Measurements from ENCODE around the gene RRAD. TPM values are rescaled to one million over a fixed set of nuclear protein-coding genes. Genes with fewer than 3 reads are reported as not detected.

RRAD gene
- polyA plus RNA-seq, 10 donors = 2.6 to 13.1 (median 4.7) TPM

GRCh38 chr16:66881560-66881959 lies 43.8 kb downstream of the RRAD start:
- DNase-seq = no peak

- DNase-seq = no peak
These were observed 44.3 kb downstream of the RRAD start for GRCh38 chr16:66881014-66881417.

- DNase-seq = peak; percentile 95 to 96 (median 95)
These were observed 44.9 kb downstream of the RRAD start, which contains the start of gene PDP2 for GRCh38 chr16:66880288-66881013. TSS of gene PDP2 (plus strand) at chr16:66880515. CDS start at chr16:66884285, 3,770 bp downstream.

GRCh38 chr16:66878067-66878466 lies 47.3 kb downstream of the RRAD start:
- no peak for DNase-seq

- no peak for DNase-seq
These were observed 51.1 kb downstream of the RRAD start for GRCh38 chr16:66874079-66874775.

- DNase-seq = no peak
These were observed 51.7 kb downstream of the RRAD start for GRCh38 chr16:66873685-66874055.

GRCh38 chr16:66872943-66873684 lies 52.2 kb downstream of the RRAD start:
- peak; percentile 85 to 98 (median 90) for DNase-seq

GRCh38 chr16:66872559-66872942 lies 52.8 kb downstream of the RRAD start:
- no peak for DNase-seq

GRCh38 chr16:66871840-66872239 lies 53.5 kb downstream of the RRAD start:
- no peak for DNase-seq

Other genes with a start within 250 kb of the RRAD start
- 10 to 100 TPM in 6 of 10 donors, 1 to 10 TPM in 4; 8.5 to 15.5 (median 10.8) TPM for gene CMTM4, start 228.8 kb downstream of the RRAD start, polyA plus RNA-seq (ENCODE audit: insufficient read length in 10 of 10)
- 100 to 1,000 TPM in 3 of 10 donors, 10 to 100 TPM in 7; 68.8 to 117 (median 89.5) TPM for gene DYNC1LI2, start 173.9 kb downstream of the RRAD start, polyA plus RNA-seq (ENCODE audit: insufficient read length in 10 of 10)
- under 1 TPM in 2 of 10 donors, not detected in 8; 0.13 to 0.41 TPM for gene TERB1, start 124.0 kb downstream of the RRAD start, polyA plus RNA-seq (ENCODE audit: insufficient read length in 10 of 10)
- 10 to 100 TPM; 36.1 to 56.3 (median 44.6) TPM for gene NAE1, start 94.6 kb downstream of the RRAD start, polyA plus RNA-seq (ENCODE audit: insufficient read length in 10 of 10)
- gene CA7, start 81.1 kb downstream of the RRAD start, polyA plus RNA-seq (ENCODE audit: insufficient read length in 10 of 10) = not detected
- 1 to 10 TPM; 2.1 to 3.8 (median 2.9) TPM for gene PDP2, start 45.0 kb downstream of the RRAD start, polyA plus RNA-seq (ENCODE audit: insufficient read length in 10 of 10)
- under 1 TPM in 5 of 10 donors, not detected in 5; 0.07 to 0.31 (median 0.13) TPM for gene CDH16, start 6.7 kb downstream of the RRAD start, polyA plus RNA-seq (ENCODE audit: insufficient read length in 10 of 10)
- 10 to 100 TPM; 71.1 to 99.3 (median 82.0) TPM for gene CIAO2B, start 8.9 kb upstream of the RRAD start, polyA plus RNA-seq (ENCODE audit: insufficient read length in 10 of 10)
- gene CES2, start 10.0 kb upstream of the RRAD start, polyA plus RNA-seq (ENCODE audit: insufficient read length in 10 of 10) = 10 to 100 TPM; 22.3 to 28.6 (median 26.0) TPM
- gene CES3, start 35.7 kb upstream of the RRAD start, polyA plus RNA-seq (ENCODE audit: insufficient read length in 10 of 10) = under 1 TPM; 0.13 to 0.42 (median 0.30) TPM
- 1 to 10 TPM; 1.5 to 7.0 (median 2.9) TPM for gene CES4A, start 63.1 kb upstream of the RRAD start, polyA plus RNA-seq (ENCODE audit: insufficient read length in 10 of 10)
- gene CBFB, start 103.6 kb upstream of the RRAD start, polyA plus RNA-seq (ENCODE audit: insufficient read length in 10 of 10) = 10 to 100 TPM; 36.8 to 59.8 (median 40.7) TPM
- 10 to 100 TPM; 15.6 to 20.5 (median 18.9) TPM for gene PHAF1, start 184.4 kb upstream of the RRAD start, polyA plus RNA-seq (ENCODE audit: insufficient read length in 10 of 10)
- 10 to 100 TPM in 8 of 10 donors, 1 to 10 TPM in 2; 8.1 to 16.6 (median 11.5) TPM for gene B3GNT9, start 225.5 kb upstream of the RRAD start, polyA plus RNA-seq (ENCODE audit: insufficient read length in 10 of 10)
- 1 to 10 TPM; 2.4 to 8.4 (median 3.6) TPM for gene TRADD, start 234.4 kb upstream of the RRAD start, polyA plus RNA-seq (ENCODE audit: insufficient read length in 10 of 10)
- gene FBXL8, start 234.4 kb upstream of the RRAD start, polyA plus RNA-seq (ENCODE audit: insufficient read length in 10 of 10) = 1 to 10 TPM in 9 of 10 donors, under 1 TPM in 1; 0.96 to 3.4 (median 2.3) TPM
- gene HSF4, start 239.2 kb upstream of the RRAD start, polyA plus RNA-seq (ENCODE audit: insufficient read length in 10 of 10) = 1 to 10 TPM; 1.5 to 8.6 (median 3.7) TPM
- 10 to 100 TPM; 14.6 to 36.6 (median 26.6) TPM for gene NOL3, start 245.0 kb upstream of the RRAD start, polyA plus RNA-seq (ENCODE audit: insufficient read length in 10 of 10)

Measured in muscle of back (tissue), 11 donors.